CD4-positive, alpha-beta T cell treated with Interleukin-4 for 1 hour (primary cell): ENCODE measurements around the gene CEP78.
"Not testable (repeated sequence)": the region's sequence is repeated elsewhere in the genome, so short reads cannot be mapped to it uniquely, and the experiment has no call there.

ENCODE experiments used
- DNase-seq, 2 donors: peaks; one replicate each; pipeline ENCODE4 v3.0.0-alpha.2; 2020 to 2022

Gene CEP78

DNA sequence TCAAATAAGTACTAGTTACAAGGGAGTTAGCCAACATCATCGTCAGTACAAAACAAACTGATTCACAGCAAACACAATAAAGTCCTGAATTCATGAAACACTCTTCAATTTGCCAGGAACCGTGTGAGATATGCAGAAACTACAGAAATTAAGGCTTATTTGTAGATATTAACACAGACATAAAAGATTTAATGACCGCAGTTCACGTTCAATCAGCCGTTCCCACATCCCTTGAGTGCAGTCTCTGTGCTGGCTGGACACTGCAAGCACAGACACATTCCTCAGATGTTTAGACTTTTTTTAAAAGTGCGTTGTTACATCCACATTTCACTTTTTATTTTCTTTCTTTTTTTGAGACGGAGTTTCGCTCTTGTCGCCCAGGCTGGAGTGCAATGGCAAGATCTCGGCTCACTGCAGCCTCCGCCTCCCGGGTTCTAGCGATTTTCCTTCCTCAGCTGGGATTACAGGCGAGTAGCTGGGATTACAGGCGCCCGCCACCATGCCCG, 566 bp upstream of the CEP78 start:
- no peak for DNase-seq

DNA sequence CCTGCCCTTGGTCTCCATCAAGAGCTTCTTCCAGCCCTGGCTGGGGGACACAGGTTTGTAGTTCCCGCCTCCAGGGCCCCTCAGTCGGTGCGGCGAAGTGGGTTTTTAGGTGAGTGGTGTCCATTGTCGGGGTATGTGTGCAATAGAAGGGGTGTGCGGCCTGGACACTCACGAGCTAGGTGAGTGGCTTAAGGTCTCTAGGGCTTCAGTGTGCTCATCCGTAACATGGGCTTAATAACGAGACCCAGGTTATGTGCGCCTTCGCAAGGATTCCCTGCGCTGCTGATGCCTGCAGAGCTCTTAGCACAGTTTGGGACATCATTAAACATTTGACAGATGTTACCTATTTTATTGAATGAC, 656 bp downstream of the CEP78 start:
- DNase-seq: no peak

DNA sequence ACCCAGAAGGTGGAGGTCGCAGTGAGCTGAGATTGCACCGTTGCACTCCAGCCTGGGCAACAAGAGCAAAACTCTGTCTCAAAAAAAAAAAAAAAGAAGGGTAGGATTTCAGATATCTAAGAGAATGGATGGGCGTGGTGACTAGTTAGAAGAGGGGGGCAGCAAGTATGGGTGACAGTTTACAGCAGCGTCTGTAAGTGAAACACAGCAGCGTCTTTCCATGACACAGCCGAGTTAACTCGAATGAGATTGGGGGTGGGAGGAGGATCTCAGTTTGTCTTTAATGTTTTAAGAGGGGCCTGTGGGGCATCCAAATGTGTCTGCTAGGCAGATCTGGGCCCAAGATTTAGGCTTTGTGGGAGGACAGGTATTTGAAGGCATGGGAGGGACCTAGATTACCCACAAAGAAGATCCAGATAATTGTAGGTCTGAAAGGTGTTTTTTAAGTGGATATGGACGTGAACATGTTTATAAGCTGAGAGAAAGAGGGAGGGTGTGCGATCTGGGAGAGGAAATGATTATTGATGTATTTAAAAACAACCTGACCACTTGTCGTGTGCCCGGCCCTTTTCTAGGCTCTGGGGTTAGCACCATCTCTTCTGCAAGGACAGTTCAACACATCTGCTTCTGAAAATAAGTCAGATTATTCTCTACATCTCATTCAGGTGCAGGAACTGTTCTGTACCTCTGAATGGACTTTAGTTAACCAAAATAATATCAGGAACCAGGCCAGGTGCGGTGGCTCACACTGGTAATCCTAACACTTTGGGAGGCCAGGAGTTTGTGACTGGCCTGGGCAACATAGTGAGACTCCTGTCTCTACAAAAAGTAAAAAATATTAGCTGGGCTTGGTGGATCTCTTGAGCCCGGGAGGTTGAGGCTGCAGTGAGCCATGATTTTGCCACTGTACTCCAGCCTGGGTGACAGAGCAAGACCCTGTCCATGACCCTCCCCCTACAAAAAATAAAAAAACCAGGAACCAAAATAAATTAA, 2.5 kb downstream of the CEP78 start:
- peak; percentile 27 to 43 for DNase-seq

DNA sequence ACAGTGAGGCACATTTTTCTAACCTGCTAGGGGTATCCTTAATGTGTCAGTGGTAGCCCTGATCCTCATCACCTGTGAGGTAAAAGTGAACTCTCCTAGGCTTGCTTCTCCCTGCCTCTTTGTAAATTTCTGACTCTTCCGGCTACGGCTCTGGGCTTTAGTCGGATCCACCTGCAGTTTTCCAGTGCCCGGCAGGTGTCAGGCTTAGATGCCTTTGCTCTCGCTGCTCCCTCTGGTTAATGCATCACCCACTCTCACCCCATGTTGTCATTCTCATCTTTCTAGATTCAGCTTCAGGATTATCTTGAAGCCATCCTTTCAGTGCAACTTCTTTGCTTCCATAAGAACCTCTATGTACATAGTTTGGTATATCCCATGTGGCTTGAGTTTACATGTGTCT, 3.6 kb downstream of the CEP78 start:
- DNase-seq: no peak

DNA sequence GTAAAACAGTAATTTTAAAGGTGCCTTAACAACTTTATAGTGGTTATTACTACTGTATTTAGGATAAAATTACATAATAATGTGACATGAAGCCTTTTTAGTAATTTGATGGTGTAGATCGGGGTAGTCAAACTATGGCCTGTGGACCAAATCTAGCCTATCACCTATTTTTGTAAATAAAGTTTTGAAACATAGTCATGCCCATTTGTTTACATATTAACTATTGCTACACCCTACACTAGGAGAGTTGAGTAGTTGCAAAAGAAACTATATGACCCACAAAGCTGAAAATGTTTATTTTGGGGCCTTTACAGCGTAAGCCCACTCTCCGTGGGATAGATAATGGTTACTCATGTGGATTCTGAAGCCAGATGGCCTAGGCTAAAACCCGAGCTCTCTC, 6.2 kb downstream of the CEP78 start:
- DNase-seq: no peak

DNA sequence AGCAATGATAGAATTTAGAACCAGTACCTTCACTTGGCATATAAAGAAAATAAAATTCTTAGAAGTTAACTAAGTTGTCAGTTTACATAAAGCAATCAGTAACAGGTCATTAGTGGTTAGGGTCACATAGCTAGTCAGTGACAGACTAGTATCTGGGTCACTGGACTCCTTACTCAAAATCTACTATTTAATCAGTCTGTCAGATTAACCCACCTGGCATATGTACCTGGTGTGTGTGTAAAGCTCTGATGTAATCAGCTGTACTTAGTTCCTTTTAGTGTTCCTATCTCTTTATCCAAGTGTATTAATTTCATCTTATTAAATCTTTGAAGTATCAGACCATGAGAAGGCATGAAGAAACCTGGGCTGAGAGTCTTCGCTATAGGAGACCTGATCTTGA, 7.3 kb downstream of the CEP78 start:
- DNase-seq: no peak

DNA sequence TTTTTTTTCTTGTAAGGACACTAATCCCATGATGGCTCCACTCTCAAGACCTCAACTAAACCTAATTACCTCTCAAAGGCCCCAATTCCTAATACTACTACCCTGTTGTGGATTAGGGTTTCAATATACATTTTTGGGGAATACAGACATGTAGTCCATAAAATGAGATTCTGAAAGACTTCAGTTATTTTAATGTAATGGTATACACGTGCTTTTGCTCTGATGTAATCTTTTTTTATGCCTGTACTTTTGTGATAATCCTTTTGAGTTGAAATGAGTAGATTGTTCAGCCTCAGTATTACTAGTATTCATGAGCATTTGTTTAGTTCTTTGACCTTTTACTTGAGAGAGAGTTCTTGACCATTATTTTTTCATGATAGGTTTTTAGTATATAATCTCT, 9.5 kb downstream of the CEP78 start:
- DNase-seq: no peak

DNA sequence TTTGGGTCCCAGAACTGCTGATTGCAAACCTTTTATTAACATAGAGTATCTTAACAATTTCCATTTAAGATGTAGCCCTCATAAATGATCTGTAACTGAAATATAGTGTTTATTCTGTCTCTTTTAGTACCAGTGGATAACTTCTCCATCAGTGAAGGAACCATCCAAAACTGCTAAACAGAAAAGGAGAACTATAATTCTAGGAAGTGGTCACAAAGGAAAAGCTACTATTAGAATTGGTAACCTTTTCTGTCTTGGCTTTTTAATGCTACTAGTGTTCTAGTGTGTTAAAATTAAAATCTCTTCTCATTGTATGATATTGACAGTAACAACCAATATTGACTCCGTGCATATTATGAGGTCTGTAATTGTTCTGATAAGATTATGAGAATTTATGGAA, 12.8 kb downstream of the CEP78 start:
- no peak for DNase-seq

DNA sequence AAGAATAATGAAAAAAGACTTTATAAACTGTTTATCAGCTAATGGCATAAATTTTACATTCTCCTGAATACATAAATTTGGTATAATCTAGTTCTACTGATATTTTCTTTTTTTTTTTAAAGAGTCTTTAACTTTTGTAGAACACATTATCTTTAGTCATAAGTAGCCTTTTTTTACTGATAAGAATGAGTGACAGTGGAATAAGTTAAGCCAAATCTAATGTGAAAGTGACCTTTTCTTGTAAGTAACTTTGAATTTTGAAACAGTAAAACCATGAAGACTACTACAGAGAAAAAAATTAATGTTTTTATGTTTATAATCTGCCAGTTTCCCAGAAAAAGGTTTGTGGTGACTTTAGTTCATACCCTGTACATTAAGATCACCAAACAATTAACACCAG, 13.7 kb downstream of the CEP78 start:
- DNase-seq: no peak

DNA sequence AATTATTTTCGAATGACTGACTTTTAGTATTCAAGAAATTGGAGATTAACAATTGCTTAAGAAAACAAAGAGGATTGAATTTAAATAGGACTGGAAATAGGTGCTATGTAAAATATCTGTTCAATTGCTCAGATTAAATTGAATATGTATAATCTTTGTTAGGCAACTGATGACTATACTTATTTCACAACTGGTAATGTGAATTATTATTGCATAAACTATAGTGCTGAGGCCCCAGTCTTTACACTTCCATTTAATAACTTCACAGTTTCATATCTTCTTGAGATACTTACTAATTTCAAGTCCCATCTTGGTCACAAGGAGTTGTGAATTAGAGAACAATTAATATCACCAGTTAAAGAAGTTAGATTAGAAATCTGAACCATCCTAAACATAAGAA, 16.7 kb downstream of the CEP78 start:
- DNase-seq: no peak

DNA sequence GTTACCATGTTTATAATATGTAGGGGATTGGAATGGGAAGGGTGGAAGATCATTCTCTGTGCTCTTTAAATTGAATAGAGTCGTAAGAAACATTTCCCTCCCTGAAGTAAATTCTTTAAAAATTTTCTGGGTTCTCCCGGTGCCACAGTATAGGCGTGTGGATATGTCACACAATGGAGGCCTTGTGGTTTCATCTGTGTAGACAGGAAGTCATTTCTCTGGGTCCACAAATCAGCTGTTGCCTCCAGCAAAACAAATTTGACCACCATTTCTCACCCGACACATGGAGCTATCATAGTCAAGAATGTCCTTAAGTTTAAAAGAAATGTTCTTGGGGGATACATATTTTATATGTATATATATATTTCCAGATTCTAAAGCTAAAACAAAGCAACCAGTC, 17.4 kb downstream of the CEP78 start:
- no peak for DNase-seq

DNA sequence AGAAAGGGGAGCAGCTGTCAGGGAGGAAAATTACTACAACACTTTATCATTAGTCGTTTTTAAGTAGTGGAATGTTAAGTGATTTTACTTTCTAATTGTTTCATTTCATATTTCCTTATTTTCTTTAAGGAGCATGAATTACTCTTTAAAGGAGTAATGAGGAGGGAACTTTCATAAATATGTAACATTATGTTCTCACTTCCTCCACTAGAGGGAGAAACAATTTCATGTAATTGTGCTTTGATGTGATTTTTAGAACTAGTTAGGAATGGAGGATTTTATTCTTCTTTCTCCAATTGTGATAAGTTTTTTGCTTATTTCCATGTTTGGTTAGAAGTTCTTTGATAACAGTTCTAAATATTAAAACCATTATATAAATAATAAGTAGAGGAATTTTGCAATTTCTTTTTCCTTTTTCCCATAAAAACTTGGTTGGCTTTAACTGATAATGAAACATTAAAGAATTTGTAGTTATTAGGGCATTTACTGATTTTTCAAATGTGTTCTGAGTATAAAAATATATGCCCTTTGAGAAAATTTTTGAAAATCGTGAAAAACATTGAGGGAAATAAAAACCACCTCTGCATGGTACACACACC, 25.6 kb downstream of the CEP78 start:
- peak in 1 of 2 donors; percentile 51 for DNase-seq

DNA sequence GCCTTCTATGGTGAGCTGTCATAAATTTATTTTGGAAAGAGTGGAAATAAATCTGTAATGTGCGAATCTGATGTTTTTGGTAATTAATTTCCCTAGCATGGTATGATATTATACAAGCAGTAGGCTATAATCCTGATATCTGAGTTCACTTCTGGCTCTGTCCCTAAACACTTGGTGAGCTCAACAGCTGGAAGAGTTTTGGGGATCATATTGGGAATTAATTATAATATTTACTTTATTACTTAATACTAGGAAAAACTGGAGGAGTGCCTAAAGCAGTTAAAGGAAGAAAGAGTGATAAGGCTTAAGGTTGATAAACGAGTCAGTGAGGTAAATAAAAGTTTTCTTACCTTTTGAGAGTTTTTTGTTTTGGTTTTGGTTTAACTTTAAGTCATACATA, 26.8 kb downstream of the CEP78 start:
- DNase-seq: no peak

DNA sequence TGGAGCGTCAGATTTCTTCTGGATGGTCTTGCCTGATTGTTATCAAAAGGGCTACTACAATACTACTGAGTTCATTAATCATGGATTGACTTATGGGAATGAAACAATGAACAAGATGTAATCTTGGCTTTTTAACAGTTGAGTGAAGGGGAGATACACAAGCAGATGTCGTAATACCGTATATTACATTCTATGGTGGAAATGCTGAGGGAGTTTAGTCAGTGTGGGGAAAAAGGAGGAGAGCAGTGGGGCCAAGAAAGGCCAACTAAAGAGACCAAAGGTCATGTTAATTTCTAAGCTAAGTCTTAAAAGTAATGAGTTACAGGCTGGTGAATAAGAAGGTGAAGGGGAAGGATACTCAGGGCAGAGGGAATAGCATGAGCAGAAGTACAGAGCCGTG, 32.0 kb downstream of the CEP78 start:
- DNase-seq: no peak

DNA sequence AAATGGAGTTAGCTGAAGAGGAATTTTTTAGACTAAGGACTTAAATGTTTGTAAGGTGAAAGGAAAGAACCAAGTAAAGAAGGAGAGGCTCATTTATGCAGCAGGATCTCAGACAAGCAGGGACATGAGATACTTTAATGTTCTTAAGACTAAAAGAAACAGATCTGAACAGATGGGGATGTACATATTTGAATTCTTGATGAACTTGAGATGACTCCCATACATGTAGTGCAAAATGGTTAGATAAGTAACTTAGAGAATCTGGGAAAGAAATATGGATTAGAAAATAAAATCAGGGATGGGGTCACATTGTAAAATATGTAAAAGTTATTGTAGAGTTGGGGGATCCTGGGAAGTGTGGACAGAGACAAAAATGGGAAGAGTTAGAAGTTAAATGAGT, 33.9 kb downstream of the CEP78 start:
- no peak for DNase-seq

DNA sequence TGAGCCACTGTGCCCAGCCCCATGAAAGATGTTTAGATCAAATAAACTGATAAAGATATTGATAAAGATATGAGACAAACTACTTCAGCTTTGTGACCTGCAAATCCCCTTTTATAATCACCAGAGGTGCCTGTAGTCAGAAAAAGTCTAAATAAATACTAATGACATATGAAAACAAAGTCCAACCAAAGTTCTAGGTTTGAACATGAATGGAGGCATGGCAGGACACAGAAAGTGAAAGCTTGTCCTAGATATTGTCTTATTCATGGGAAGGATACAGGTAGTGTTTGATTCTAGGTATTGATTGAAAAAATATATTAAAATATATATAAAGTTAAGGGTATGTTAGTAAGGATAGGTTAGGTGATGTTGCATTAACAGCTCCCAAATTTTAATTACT, 36.4 kb downstream of the CEP78 start:
- no peak for DNase-seq

DNA sequence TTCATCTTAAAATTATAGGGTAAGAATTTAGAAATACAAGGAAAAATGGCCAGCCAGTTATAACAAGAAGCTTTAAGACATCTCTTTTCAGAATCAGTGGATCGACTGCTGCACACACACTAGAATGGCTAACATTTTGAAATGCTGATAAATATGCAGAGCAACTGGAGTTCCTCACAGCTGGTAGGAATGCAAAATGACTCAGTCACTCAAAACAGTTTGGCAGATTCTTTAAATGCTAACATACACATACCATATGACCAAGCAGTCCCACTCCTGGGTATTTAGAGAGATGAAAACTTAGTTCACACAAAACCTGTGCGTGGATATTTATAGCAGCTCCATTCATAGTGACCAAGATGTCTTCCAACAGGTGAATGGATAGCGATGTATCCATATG, 37.9 kb downstream of the CEP78 start:
- DNase-seq: no peak

DNA sequence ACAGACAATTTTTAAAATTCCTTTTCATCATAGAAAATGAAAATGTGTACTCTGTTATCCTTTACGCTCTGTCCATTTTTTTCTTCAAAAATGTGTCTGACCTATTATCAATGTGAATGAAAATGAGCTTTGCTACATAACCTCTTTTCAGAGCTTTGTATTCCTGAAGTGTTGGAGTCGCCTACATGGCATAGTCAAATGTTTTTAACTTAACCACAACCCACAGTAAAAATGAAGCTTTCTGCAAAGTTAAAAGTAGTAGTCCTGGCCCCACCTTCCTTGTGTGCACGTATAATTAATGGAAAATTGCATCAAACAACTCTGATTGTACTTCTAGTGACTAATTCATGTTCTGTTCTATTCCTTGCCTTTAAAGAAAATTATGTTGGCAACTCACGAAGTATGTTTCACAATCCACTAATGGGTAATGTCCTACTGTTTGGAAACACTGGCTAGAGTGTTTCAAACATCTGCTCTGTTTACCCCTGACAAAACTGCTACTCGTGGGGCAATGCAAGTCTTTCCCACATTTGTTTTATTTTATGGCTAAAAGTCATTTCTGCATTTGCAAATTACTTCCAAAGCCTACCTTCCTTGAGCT, 42.4 kb downstream of the CEP78 start:
- DNase-seq: no peak

DNA sequence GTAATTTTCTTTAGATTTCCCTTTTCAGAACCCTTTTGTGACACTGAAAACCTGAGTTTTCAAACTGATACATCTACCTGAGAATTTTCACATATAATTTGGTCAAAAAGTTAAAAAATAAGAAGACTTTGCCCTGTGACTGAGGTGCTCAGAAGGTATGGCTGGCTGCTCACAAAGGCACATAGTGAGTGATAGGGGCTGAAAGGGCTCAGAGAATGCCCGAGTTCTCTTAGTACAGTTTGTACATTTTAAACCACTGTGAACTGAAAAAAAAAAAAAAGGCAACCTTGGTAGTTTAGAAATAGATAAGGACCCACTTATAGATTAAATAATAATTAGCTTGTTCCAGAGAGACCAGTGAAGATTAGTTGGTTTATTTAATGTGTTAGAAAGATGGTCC, 42.9 kb downstream of the CEP78 start:
- DNase-seq: no peak

DNA sequence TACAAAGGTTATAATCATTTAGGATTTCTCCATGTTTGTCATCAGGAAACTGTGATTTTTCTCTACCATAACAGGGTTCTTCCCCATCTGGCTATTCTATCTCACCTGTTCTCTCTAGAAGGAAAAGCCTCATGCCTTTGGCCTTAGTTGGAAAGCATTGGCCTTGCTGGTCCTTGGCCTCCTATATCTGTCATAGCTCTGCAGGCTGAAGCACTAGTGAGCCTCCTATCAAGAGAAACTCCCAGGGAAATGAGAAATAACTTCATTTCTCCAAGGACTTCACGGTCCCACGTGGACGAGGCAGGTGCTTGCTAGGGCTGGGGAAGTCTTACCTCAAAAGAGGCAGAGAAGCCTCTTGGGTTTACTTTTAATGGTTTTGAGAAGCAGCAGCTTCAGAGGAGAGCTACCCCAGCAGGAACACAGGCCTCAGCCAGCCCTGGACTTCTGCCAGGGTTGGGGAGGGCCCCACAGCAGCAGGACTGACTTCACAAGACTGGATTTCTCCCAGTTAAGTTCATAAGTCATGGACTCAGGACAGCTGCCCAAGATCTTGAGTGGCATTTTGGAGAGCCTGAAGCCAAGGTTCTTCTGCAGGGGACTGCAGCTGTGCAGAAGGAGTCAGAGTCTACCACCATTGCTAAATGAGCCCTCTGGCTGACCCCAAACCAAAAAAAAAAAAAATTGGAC, 45.2 kb downstream of the CEP78 start:
- no peak for DNase-seq

DNA sequence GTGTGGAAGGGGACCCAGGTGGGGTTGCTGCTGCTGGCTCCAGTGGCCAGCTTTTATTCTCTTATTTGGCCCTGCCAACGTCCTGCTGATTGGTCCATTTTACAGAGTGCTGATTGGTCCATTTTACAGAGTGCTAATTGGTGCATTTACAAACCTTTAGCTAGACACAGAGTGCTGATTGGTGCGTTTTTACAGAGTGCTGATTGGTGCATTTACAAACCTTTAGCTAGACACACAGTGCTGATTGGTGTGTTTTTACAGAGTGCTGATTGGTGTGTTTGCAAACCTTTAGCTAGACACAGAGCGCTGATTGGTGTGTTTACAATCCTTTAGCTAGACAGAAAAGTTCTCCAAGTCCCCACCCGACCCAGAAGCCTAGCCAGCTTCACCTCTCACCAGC, 48.3 kb downstream of the CEP78 start:
- not testable (repeated sequence) for DNase-seq

DNA sequence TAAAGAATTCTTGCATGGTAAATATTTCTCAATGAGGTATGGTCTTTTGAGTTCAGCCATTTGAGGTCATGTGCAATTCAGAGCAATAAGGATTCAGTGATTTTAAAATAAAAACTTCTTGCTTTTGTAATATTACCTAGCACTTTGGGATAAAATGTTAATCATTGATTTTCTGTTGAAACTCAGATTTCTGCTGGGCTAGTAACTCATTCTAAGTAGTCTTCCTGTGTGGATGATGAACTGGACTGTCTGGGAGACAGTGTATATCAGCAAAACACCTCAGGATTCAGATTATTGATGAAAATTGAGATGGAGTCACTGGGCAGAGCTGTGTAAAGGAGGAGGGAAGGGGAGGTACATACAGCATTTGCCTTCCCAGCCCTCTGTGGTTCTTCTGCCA, 50.2 kb downstream of the CEP78 start:
- no peak for DNase-seq

DNA sequence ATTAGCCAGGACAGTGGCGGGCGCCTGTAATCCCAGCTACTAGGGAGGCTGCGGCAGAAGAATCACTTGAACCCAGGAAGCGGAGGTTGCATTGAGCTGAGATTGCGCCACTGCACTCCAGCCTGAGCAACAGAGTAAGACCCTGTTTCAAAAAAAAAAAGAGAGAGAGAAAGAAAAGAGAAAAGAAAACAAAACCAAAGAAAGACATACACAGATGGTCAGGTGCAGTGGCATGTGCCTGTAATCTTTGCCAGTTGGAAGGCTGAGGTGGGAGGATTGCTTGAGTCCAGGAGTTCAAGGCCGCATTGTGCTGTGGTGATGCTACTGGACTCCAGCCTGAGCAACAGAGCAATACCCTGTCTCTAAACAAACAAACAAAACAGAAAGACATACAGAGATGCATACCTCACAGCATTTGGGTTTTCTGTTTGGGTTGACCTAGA, 51.1 kb downstream of the CEP78 start:
- DNase-seq: no peak
